H9 (cell line): ENCODE measurements around the gene MRM3. TPM values are rescaled to one million over a fixed set of nuclear protein-coding genes. Genes with fewer than 3 reads are reported as not detected.
A peak's percentile ranks its signal among the peaks of the same experiment; 100 is the strongest.

Experiments used
- DNase-seq: peaks from one replicate; pipeline ENCODE4 v3.0.0-alpha.2; 2017
- H2AFZ ChIP-seq: one replicate; pipeline ENCODE4 v1.6.1; 2013; ENCODE audit warnings: mild to moderate bottlenecking, low read length, control low read depth, moderate library complexity
- H2AK5ac ChIP-seq: 2 replicates; pipeline ENCODE4 v1.6.1; 2013; ENCODE audit warnings: low read length, control low read depth, mixed read lengths; ENCODE audit not compliant: insufficient read length
- H2BK120ac ChIP-seq: one replicate; pipeline ENCODE4 v1.6.1; 2013; ENCODE audit warnings: low read depth, mild to moderate bottlenecking, low read length, control low read depth, inconsistent platforms; ENCODE audit not compliant: poor library complexity, severe bottlenecking
- H2BK12ac ChIP-seq: 2 replicates; pipeline ENCODE4 v1.6.1; 2013; ENCODE audit warnings: low read length, control low read depth, mixed read lengths, low read depth; ENCODE audit not compliant: insufficient read length
- H2BK15ac ChIP-seq: 2 replicates; pipeline ENCODE4 v1.6.1; 2013; ENCODE audit warnings: low read depth, low read length, control low read depth
- H2BK20ac ChIP-seq: one replicate; pipeline ENCODE4 v1.6.1; 2013; ENCODE audit warnings: low read depth, mild to moderate bottlenecking, low read length, control low read depth, inconsistent platforms; ENCODE audit not compliant: poor library complexity, severe bottlenecking
- H2BK5ac ChIP-seq: 2 replicates; pipeline ENCODE4 v1.6.1; 2013; ENCODE audit warnings: low read length, control low read depth, mixed read lengths; ENCODE audit not compliant: insufficient read length
- H3K14ac ChIP-seq: 2 replicates; pipeline ENCODE4 v1.6.1; 2013; ENCODE audit warnings: low read length, control low read depth; ENCODE audit not compliant: insufficient read depth
- H3K18ac ChIP-seq: 2 replicates; pipeline ENCODE4 v1.6.1; 2013; ENCODE audit warnings: low read depth, mild to moderate bottlenecking, mixed read lengths, low read length, control low read depth; ENCODE audit not compliant: insufficient read length
- H3K23ac ChIP-seq: 2 replicates; pipeline ENCODE4 v1.6.1; 2013; ENCODE audit warnings: low read length, control low read depth, mixed read lengths, low read depth; ENCODE audit not compliant: insufficient read length
- H3K23me2 ChIP-seq: 2 replicates; pipeline ENCODE4 v1.6.1; 2013; ENCODE audit warnings: low read depth, mild to moderate bottlenecking, mixed read lengths, low read length, control low read depth; ENCODE audit not compliant: insufficient read length, poor library complexity, severe bottlenecking
- H3K27ac ChIP-seq: 2 replicates; pipeline ENCODE4 v1.5.1; 2013; ENCODE audit warnings: low read length, control low read depth, mixed read lengths, low read depth; ENCODE audit not compliant: insufficient read length
- H3K27me3 ChIP-seq: 2 replicates; pipeline ENCODE4 v1.6.1; 2013; ENCODE audit warnings: low read length, control low read depth, inconsistent platforms; ENCODE audit not compliant: insufficient read depth
- H3K4ac ChIP-seq: 2 replicates; pipeline ENCODE4 v1.6.1; 2013; ENCODE audit warnings: low read depth, mild to moderate bottlenecking, control low read depth, inconsistent platforms, low read length, moderate library complexity
- H3K4me1 ChIP-seq: 2 replicates; pipeline ENCODE4 v1.6.1; 2013; ENCODE audit warnings: low read length, control low read depth, inconsistent platforms; ENCODE audit not compliant: insufficient read depth
- H3K4me2 ChIP-seq: 2 replicates; pipeline ENCODE4 v1.6.1; 2013; ENCODE audit warnings: low read length, control low read depth, mixed read lengths; ENCODE audit not compliant: insufficient read length, insufficient read depth
- H3K56ac ChIP-seq: 2 replicates; pipeline ENCODE4 v1.6.1; 2013; ENCODE audit warnings: low read depth, mild to moderate bottlenecking, mixed read lengths, low read length, control low read depth; ENCODE audit not compliant: insufficient read length
- H3K79me1 ChIP-seq: 2 replicates; pipeline ENCODE4 v1.6.1; 2013; ENCODE audit warnings: low read depth, mild to moderate bottlenecking, moderate library complexity, low read length, control low read depth, inconsistent platforms; ENCODE audit not compliant: insufficient read depth, poor library complexity, severe bottlenecking
- H3K79me2 ChIP-seq: 2 replicates; pipeline ENCODE4 v1.6.1; 2013; ENCODE audit warnings: low read length, control low read depth, inconsistent platforms; ENCODE audit not compliant: insufficient read depth
- H3K9ac ChIP-seq: 2 replicates; pipeline ENCODE4 v1.6.1; 2013; ENCODE audit warnings: low read length, control low read depth, mixed read lengths; ENCODE audit not compliant: insufficient read length; ENCODE audit errors: extremely low read depth
- H3K9me3 ChIP-seq: one replicate; pipeline ENCODE4 v1.6.1; 2013; ENCODE audit warnings: low read depth, low read length, inconsistent platforms; ENCODE audit not compliant: control insufficient read depth
- H3T11ph ChIP-seq: one replicate; pipeline ENCODE4 v1.6.1; 2013; ENCODE audit warnings: mild to moderate bottlenecking, low read length, control low read depth, inconsistent platforms
- H4K20me1 ChIP-seq: one replicate; pipeline ENCODE4 v1.6.1; 2013; ENCODE audit not compliant: control insufficient read depth, insufficient read length, insufficient read depth
- H4K5ac ChIP-seq: 2 replicates; pipeline ENCODE4 v1.6.1; 2013; ENCODE audit warnings: low read depth, mild to moderate bottlenecking, mixed read lengths, low read length, control low read depth; ENCODE audit not compliant: insufficient read length
- H4K8ac ChIP-seq: replicated peaks from 2 replicates; pipeline ENCODE4 v1.6.1; 2013; ENCODE audit warnings: low read length, control low read depth, mixed read lengths, low read depth; ENCODE audit not compliant: insufficient read length
- H4K91ac ChIP-seq: 2 replicates; pipeline ENCODE4 v1.6.1; 2013; ENCODE audit warnings: low read depth, mild to moderate bottlenecking, moderate library complexity, mixed read lengths, low read length, control low read depth; ENCODE audit not compliant: insufficient read length
- H3K27ac Mint-ChIP-seq, 3 experiments: 2 replicates in 2 of 3; 3 replicates in 1 of 3; pipeline ENCODE4 v1.8.0; 2020 to 2021; ENCODE audit warnings: mixed read lengths in 3 of 3, mild to moderate bottlenecking in 1 of 3, moderate library complexity in 1 of 3
- H3K27me3 Mint-ChIP-seq: 2 replicates; pipeline ENCODE4 v1.8.0; 2021; ENCODE audit warnings: low read depth, mild to moderate bottlenecking, moderate library complexity, mixed read lengths
- H3K36me3 Mint-ChIP-seq, 3 experiments: 2 replicates in 2 of 3; 3 replicates in 1 of 3; pipeline ENCODE4 v1.8.0; 2020 to 2021; ENCODE audit warnings: low read depth in 3 of 3, mixed read lengths in 3 of 3; ENCODE audit not compliant: insufficient read depth in 1 of 3
- H3K4me1 Mint-ChIP-seq, 2 experiments: 2 replicates each; pipeline ENCODE4 v1.8.0; 2020; ENCODE audit warnings: mixed read lengths in 2 of 2
- H3K4me3 Mint-ChIP-seq, 2 experiments: 2 replicates in 1 of 2; 3 replicates in 1 of 2; pipeline ENCODE4 v1.8.0; 2020 to 2021; ENCODE audit warnings: mild to moderate bottlenecking in 2 of 2, mixed read lengths in 2 of 2, moderate library complexity in 1 of 2
- H3K9me3 Mint-ChIP-seq, 2 experiments: 2 replicates in 1 of 2; 3 replicates in 1 of 2; pipeline ENCODE4 v1.8.0; 2020; ENCODE audit warnings: mild to moderate bottlenecking in 2 of 2, mixed read lengths in 2 of 2, moderate library complexity in 1 of 2
- CTCF ChIP-seq: fragments of 200-600 bp; sonication (generic); conservative IDR thresholded peaks from 3 replicates; pipeline ENCODE4 v1.8.0; 2021; ENCODE audit warnings: antibody characterized with exemption, mild to moderate bottlenecking
- WGBS: extraction: QIAGEN DNeasy Blood & Tissue Kit; methylation state at CpG from one replicate; pipeline ENCODE4 v1.1.7; 2013; ENCODE audit warnings: missing lambda C conversion rate, low lambda C conversion rate, mixed read lengths; ENCODE audit not compliant: insufficient read length; ENCODE audit errors: extremely low coverage; 5-methylcytosine and 5-hydroxymethylcytosine counted together
- total RNA-seq: library from RNA; stranded (reverse); gene quantifications from 2 replicates; pipeline ENCODE4 v1.2.1, GENCODE V29; 2021

MRM3 gene
- total RNA-seq, 1 experiment from 2014 or later: 25.3 TPM

GRCh38 chr17:791829-792228, 9.7 kb downstream of the MRM3 start:
- H3K79me2 ChIP-seq: no peaks in the 10 kb centered on the region
- no peak overlapping the region for H2BK20ac ChIP-seq
- Mint-ChIP-seq H3K36me3 (peaks cover 21 to 58% (median 56%) of the 10 kb centered on the region in 3 experiments; a peak in 6 of 7 replicates), H3K27me3 (no peaks in the 10 kb centered on the region; the same call in 1 of the 2 replicates), H3K27ac (peak overlapping the region in 1 of 3 experiments; percentile 45; a peak in 2 of 7 replicates), H3K9me3 (no peaks in the 10 kb centered on the region), H3K4me3 (no peak overlapping the region), H3K4me1 (peaks cover 10 to 24% of the 10 kb centered on the region in 2 experiments)
- H2BK12ac ChIP-seq: no peak overlapping the region
- H4K8ac ChIP-seq: no peak overlapping the region
- no peaks in the 10 kb centered on the region for H3K79me1 ChIP-seq
- H3K18ac ChIP-seq: no peak overlapping the region
- no peak overlapping the region for H2AK5ac ChIP-seq
- H4K5ac ChIP-seq: no peak overlapping the region
- no peak overlapping the region for H3K56ac ChIP-seq
- no peak overlapping the region for H3K4me2 ChIP-seq
- no peak overlapping the region for H3K14ac ChIP-seq
- no peak overlapping the region for H3K9ac ChIP-seq
- whole genome bisulfite sequencing: no CpG with 5 or more reads among the region's 19 CpGs
- H4K91ac ChIP-seq: no peak overlapping the region
- H3K23me2 ChIP-seq: no peaks in the 10 kb centered on the region
- no peak overlapping the region for H3K23ac ChIP-seq
- H4K20me1 ChIP-seq: no peaks in the 10 kb centered on the region
- no peaks in the 10 kb centered on the region for H3K4me1 ChIP-seq
- no peaks in the 10 kb centered on the region for H3K27me3 ChIP-seq
- H2BK5ac ChIP-seq: no peak overlapping the region
- H3T11ph ChIP-seq: no peak overlapping the region
- no peak for DNase-seq
- no peak overlapping the region for H2BK120ac ChIP-seq
- H3K27ac ChIP-seq: no peak overlapping the region
- no peak overlapping the region for H2AFZ ChIP-seq
- H3K4ac ChIP-seq: no peak overlapping the region
- H2BK15ac ChIP-seq: no peak overlapping the region
- no peak for TF ChIP-seq CTCF
- H3K9me3 ChIP-seq: no peaks in the 10 kb centered on the region
